Upper lobe of left lung (tissue), 4 donors: ENCODE data around the gene FOXP1.

Experiments
- CTCF ChIP-seq, 6 experiments: fragments of 450-650 bp in 4 of 6; fragments of 200-600 bp in 2 of 6; sonication (generic) in 2 of 6; IDR thresholded peaks; one replicate each; pipeline ENCODE4 v1.5.1; 2016 to 2019; ENCODE audit warnings: antibody characterized with exemption in 6 of 6
- POLR2A ChIP-seq, 4 donors: fragments of 450-650 bp; IDR thresholded peaks; one replicate each; pipeline ENCODE4 v1.5.1; 2016 to 2017; ENCODE audit warnings: antibody characterized with exemption in 4 of 4, mild to moderate bottlenecking in 2 of 4

- no peak for TF ChIP-seq CTCF (IDR thresholded peaks at IDR 0.05)
- TF ChIP-seq POLR2A (IDR thresholded peaks at IDR 0.05) = no peak
These were observed 487.8 kb downstream of the FOXP1 start for GRCh38 chr3:71095511-71096291.
